Esophagus squamous epithelium (tissue), 5 donors: ENCODE data around the gene NCS1. TPM values are rescaled to one million over a fixed set of nuclear protein-coding genes. Genes with fewer than 3 reads are reported as not detected.
A peak's percentile ranks its signal among the peaks of the same experiment; 100 is the strongest.

ENCODE experiments used
- DNase-seq: peaks from one replicate; lab custom pipeline; 2025; lab: John Stamatoyannopoulos, UW
- H3K27ac ChIP-seq, 4 donors: fragments of 200-600 bp; sonication (generic); one replicate each; pipeline ENCODE4 v1.5.1; 2016 to 2019; ENCODE audit warnings: mild to moderate bottlenecking in 1 of 4
- H3K27me3 ChIP-seq, 4 donors: fragments of 200-600 bp; sonication (generic); 1 replicate in 3 of 4; 2 replicates in 1 of 4; pipeline versions ENCODE4 v1.5.1 to v1.6.0; 2017 to 2021; ENCODE audit warnings: antibody characterized with exemption in 1 of 4
- H3K36me3 ChIP-seq, 3 donors: fragments of 200-600 bp; sonication (generic); one replicate each; pipeline ENCODE4 v1.5.1; 2016 to 2019
- H3K4me1 ChIP-seq, 3 donors: fragments of 200-600 bp; sonication (generic); one replicate each; pipeline ENCODE4 v1.5.1; 2017 to 2019
- H3K4me3 ChIP-seq, 4 donors: fragments of 200-600 bp; sonication (generic); 1 replicate in 3 of 4; 2 replicates in 1 of 4; pipeline ENCODE4 v1.5.1; 2016 to 2019; ENCODE audit warnings: mild to moderate bottlenecking in 2 of 4, moderate library complexity in 1 of 4
- H3K9me3 ChIP-seq, 3 donors: fragments of 200-600 bp; sonication (generic); one replicate each; pipeline ENCODE4 v1.5.1; 2016 to 2019
- POLR2A ChIP-seq, 4 donors: fragments of 450-650 bp; IDR thresholded peaks; one replicate each; pipeline ENCODE4 v1.6.1; 2017; ENCODE audit warnings: antibody characterized with exemption in 4 of 4, mild to moderate bottlenecking in 4 of 4, moderate library complexity in 3 of 4
- WGBS, 2 donors: methylation state at CpG; one replicate each; pipeline ENCODE4 v1.1.5; 2018; 5-methylcytosine and 5-hydroxymethylcytosine counted together
- intact Hi-C: fragments of 100-400 bp; cut with DNase I; formaldehyde crosslinking; loops from one replicate; pipeline ENCODE4 v1.15.0; 2022
- total RNA-seq, 4 donors: library from RNA; depleted of rRNA; stranded (reverse); fragments of >200 nt; gene quantifications; one replicate each; pipeline ENCODE4 v1.1.0, GENCODE V29; 2016
- TF ChIP-seq, protein P1 (sequence below), 6 experiments: fragments of 450-650 bp in 4 of 6; fragments of 200-600 bp in 2 of 6; sonication (generic) in 2 of 6; IDR thresholded peaks; one replicate each; pipeline ENCODE4 v1.5.1; 2016 to 2019; ENCODE audit warnings: antibody characterized with exemption in 6 of 6, mild to moderate bottlenecking in 4 of 6, moderate library complexity in 4 of 6
- donor health status: DM: yes; HTN: yes; CAD: no.

Gene NCS1
- total RNA-seq, 4 donors from 2014 or later, result 9.3 to 31.3 (median 15.2) TPM

DNA sequence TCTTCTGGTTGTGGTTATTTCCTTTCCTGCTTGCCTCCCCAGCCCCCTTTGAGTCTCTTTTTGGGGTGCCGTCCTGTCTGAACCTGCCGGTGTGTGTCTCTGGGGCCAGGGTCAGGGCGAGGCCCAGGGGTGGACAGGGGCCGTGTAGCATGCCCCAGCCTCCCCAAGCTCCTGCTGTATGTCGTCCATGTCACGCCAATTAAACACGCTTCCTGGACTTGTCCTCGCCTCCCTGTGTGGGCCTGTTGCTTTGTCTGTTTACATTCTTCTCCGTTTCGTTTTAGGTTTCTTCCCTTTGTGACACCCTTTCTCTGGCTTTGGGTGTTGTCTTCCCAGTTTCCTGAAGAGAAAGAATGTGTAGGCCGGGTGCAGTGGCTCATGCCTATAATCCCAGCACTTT, 64.9 kb downstream of the NCS1 start:
- Histone ChIP-seq H3K27me3 (no peaks in the 10 kb centered on the region), H3K4me3 (no peak overlapping the region), H3K4me1 (peaks cover 9 to 48% (median 26%) of the 10 kb centered on the region in 3 donors), H3K27ac (peak overlapping the region; percentile 60 to 85 (median 74)), H3K36me3 (peaks cover 0 to 29% (median 0%) of the 10 kb centered on the region in 3 donors), H3K9me3 (no peaks in the 10 kb centered on the region)
- WGBS, 2 donors, result 20 to 45% methylated on average over 11 of the region's 11 CpGs
- intact Hi-C loops, result loop anchor here (2.0 to 10.0 kb wide), 2 partner anchors 128 to 352 kb away; no protein-coding TSS in a partner anchor
- TF ChIP-seq, protein P1, sequence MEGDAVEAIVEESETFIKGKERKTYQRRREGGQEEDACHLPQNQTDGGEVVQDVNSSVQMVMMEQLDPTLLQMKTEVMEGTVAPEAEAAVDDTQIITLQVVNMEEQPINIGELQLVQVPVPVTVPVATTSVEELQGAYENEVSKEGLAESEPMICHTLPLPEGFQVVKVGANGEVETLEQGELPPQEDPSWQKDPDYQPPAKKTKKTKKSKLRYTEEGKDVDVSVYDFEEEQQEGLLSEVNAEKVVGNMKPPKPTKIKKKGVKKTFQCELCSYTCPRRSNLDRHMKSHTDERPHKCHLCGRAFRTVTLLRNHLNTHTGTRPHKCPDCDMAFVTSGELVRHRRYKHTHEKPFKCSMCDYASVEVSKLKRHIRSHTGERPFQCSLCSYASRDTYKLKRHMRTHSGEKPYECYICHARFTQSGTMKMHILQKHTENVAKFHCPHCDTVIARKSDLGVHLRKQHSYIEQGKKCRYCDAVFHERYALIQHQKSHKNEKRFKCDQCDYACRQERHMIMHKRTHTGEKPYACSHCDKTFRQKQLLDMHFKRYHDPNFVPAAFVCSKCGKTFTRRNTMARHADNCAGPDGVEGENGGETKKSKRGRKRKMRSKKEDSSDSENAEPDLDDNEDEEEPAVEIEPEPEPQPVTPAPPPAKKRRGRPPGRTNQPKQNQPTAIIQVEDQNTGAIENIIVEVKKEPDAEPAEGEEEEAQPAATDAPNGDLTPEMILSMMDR (IDR thresholded peaks at IDR 0.05), result no peak
- TF ChIP-seq POLR2A (IDR thresholded peaks at IDR 0.05), result no peak
- no peak for DNase-seq

DNA sequence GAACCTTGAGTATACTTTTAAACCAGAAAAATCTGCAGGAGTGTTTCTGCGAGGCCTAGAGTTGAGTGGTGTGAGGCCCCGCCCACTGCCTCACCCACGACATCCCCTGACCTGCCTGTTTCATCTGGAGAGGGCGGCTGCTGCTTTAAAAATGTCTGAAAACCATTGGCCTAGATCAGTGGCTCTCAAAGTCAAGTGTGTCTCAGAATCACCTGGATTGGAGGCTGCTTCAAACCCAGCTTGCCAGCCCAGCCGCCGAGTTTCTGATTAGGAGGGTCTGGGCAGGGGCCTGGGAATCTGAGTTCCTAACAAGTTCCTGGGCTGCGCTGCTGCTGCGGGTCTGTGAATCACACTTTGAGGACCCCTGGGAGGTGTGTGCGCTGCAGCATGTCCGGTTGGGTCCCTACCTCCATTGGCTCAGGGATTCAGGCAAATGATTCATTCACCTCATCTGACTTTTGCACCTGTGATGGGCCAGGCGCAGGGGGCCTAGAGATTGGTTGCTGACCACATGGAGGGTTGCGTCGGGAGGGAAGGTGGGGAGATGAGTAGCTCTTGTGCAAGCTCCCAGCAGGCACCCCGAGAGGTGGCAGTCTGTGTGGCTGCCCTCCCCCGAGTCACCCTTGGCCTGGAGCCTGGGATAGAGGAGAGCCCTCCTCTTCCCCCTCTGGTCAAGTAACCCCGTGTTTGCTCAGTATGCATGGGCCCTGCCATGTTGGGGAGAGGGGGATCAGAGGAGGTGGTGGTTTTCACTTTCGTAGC, 65.7 kb downstream of the NCS1 start:
- DNase-seq, result no peak

DNA sequence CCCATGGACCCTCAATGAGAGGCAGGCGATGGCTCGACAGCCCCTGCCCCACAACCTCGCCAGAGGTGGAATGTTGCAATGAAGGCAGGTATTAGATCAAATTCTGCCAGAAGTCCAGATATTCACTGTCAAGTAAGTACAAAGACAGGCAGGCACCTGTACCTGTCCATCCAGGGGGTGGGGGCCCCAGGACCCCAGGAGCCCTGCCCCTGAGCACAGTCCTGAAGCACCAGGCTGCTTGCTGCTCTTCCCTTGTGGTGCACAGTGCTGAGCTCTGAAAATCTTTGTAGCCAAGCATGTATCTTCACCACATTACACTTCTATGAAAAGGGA, 67.1 kb downstream of the NCS1 start:
- intact Hi-C loops, result loop anchor here (10.0 kb wide), 1 partner anchor 355 kb away; no protein-coding TSS in a partner anchor
- Histone ChIP-seq H3K4me1 (peaks cover 9 to 59% (median 26%) of the 10 kb centered on the region in 3 donors), H3K36me3 (peaks cover 0 to 6% (median 0%) of the 10 kb centered on the region in 3 donors), H3K9me3 (no peaks in the 10 kb centered on the region), H3K4me3 (no peak overlapping the region), H3K27me3 (peaks cover 0 to 6% (median 0%) of the 10 kb centered on the region in 4 donors), H3K27ac (peak overlapping the region in 1 of 4 donors; percentile 61)
- 81 to 100% methylated on average over 3 of the region's 3 CpGs for WGBS, 2 donors
- no peak for DNase-seq
- TF ChIP-seq, protein P1 (IDR thresholded peaks at IDR 0.05), result no peak
- TF ChIP-seq POLR2A (IDR thresholded peaks at IDR 0.05), result no peak

More for the DNA sequence above, 65.7 kb downstream of the NCS1 start:
- TF ChIP-seq POLR2A (IDR thresholded peaks at IDR 0.05), result no peak
- TF ChIP-seq, protein P1 (IDR thresholded peaks at IDR 0.05), result no peak
- intact Hi-C loops, result loop anchor here (2.0 to 10.0 kb wide), 2 partner anchors 129 to 353 kb away; no protein-coding TSS in a partner anchor
- H3K27me3 ChIP-seq, result no peaks in the 10 kb centered on the region
- no peaks in the 10 kb centered on the region for H3K9me3 ChIP-seq
- H3K4me3 ChIP-seq, result no peak overlapping the region
- H3K36me3 ChIP-seq, result peaks cover 0 to 20% (median 0%) of the 10 kb centered on the region in 3 donors
- peaks cover 9 to 51% (median 26%) of the 10 kb centered on the region in 3 donors for H3K4me1 ChIP-seq
- H3K27ac ChIP-seq, result peak overlapping the region; percentile 60 to 85 (median 74)
- WGBS, 2 donors, result 71 to 83% methylated on average over 11 to 12 of the region's 17 CpGs

DNA sequence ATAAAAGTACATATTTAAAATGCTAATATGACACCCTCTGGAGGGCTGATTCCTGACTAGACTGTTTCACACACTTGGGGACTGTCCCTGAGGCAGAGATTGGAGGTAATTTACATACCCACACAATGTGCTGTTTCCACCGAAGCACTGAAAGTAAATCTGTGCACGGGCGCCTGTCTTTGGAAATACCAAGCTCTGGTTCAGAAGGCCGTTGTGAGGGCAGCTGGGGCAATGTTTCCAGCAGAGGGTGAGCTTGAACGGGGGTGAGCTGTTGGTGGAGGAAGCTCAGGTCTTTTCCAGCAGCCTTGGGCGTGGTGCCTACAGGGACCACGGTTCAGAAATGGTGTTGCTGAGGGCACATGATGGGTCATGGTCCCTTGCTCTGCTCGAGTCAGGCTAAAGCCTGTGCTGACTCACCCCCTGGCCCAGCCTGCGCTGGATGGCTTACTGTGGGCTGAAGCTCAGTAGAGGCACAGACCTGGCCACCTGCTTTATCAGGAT, 67.6 kb downstream of the NCS1 start:
- Histone ChIP-seq H3K9me3 (no peaks in the 10 kb centered on the region), H3K4me3 (no peak overlapping the region), H3K27ac (peak overlapping the region in 3 of 4 donors; percentile 3 to 61 (median 25)), H3K36me3 (peaks cover 0 to 2% (median 0%) of the 10 kb centered on the region in 3 donors), H3K4me1 (peaks cover 9 to 59% (median 26%) of the 10 kb centered on the region in 3 donors), H3K27me3 (peaks cover 0 to 6% (median 0%) of the 10 kb centered on the region in 4 donors)
- TF ChIP-seq, protein P1 (IDR thresholded peaks at IDR 0.05), result no peak
- TF ChIP-seq POLR2A (IDR thresholded peaks at IDR 0.05), result no peak
- 12 to 19% methylated on average over 4 to 7 of the region's 9 CpGs for WGBS, 2 donors
- no peak for DNase-seq
- intact Hi-C loops, result loop anchor here (10.0 kb wide), 1 partner anchor 355 kb away; no protein-coding TSS in a partner anchor
